GM19452 (cell line): Measurements from ENCODE around the gene PANK2.
"Not testable (repeated sequence)": the region's sequence is repeated elsewhere in the genome, so short reads cannot be mapped to it uniquely, and the experiment has no call there.

Source experiments
- ATAC-seq: cut with Tn5 transposase; IDR thresholded peaks from one replicate; pipeline ENCODE4 v1.9.1; 2021; ENCODE audit not compliant: unreplicated experiment

PANK2 gene

DNA sequence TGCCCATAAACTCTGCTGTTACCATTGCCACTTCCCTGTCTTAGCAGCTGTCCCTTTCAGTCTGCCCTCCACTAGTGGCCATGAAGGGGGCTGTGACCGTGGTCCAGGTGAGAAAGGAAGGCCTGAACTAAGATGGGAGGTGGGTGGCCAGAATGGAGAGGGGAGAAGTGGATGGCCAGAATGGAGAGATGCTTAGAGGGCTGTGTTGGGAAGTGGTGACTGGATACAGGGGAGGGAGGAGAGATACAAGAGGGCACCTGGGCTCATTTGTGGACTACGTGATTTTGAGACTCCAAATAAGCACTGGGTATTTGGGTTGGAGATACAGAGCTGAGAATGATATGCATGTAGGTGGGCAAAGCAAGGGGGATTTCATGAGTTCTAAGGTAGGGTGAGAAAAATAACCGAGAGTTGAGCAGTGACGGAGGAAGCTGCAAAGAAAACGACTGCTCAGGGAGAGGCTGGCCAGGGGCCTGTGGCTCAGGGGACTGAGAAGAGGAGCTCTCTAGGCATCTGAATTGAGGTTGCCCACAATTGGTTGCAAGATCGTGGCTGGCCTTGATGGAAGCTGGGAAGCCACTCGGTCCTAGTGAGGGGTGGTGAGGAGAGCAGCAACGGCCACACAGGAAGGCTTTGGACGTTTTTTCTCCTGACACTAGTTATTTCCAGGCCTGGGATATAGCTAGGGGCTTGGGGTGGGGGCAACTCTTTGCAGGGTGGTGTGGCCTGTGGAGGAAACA, 36.9 kb downstream of the PANK2 start:
- ATAC-seq: no peak

DNA sequence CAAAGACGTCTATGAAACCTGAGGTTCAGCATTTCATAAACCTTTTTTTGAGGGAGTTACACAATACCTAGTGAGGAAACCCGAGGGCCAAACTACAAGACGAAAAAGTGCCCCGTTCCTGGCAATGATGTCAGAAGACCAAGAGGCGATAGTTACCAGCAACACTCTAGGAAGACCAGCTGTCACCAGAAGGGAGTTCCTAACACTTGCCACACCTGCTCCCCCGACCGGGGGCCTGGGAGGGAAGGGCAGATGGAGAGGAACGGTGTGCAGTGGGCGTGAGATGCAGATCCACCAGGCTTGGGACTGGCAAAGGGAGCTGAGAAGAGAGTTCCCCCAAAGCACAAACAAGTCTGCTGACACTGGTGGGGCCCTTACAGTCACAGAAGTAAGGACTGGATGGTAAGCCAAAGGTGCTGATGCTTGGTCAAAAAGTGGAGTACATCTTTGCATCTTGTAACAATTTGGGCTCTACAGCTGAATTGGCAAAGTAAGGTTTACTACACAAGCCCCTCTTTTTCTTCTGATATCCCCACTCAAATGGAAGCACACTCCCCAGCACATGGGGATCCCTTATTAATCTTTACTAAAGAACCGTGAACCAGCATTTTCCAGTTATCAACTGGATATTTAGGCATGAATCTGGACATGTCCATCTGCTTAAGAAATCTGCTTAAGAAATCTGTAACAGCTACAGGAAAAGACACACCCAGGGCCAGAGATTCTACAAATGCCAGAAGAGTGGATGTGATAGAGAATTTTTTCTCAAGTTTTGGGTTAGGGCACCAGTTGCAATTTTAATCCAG, 38.5 kb downstream of the PANK2 start:
- ATAC-seq: no peak

DNA sequence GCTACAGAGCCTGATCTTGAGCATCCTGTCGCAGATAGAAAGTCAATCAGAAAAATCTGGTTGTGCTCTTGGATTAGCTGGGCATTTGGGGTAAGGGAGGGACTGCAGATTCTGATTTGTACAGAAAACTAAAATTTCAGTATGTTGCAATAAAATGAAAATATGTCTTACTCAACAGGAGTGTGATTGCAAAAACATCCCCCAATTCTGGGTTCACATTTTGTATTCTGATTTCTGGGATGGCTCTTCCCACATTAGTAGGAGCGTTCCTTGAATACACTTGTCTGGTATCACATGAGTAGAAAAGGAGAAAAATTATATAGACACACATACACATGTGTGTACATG, 40.5 kb downstream of the PANK2 start:
- ATAC-seq: no peak

- no peak for ATAC-seq
These were observed 41.3 kb downstream of the PANK2 start for GRCh38 chr20:3930265-3931206.

GRCh38 chr20:3931664-3932063, 42.5 kb downstream of the PANK2 start:
- ATAC-seq: no peak

DNA sequence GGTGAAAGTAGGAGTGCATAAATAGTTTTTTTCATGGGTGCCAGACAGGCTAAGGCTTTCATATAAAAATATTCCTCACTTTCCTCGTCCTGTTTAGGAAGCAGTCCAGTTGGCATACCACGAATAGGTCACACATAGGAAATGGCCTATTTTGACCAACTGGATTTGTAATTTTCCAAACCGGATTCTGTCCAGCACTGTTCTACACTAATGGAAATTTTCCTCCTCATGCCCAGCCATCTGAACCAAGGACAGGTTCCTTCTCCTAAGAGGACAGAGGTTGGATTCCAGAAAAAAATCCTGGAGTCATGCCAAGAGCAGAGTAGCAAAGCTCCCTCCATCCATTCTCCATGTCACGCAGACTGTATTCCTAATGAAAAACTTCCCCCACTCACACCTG, 43.1 kb downstream of the PANK2 start:
- no peak for ATAC-seq

DNA sequence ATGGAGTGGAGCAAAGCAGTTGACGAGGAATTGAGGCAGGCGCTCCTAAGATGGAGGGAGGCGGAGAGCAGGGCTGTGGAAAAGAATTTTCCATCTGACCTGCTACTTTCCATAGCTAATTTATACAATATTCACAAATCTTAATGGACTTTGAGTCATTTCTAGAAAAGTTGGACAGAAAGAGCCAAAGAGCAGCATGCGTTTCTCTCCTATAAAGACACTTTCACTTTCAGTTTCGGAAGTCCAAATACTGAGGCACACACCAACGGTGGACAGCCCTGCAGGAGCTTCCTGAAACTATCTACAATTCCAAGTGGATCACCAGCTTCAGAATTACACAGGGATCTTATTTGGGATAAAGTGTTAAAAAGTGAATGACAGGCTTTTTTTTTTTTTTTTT, 43.5 kb downstream of the PANK2 start:
- no peak for ATAC-seq

- no peak for ATAC-seq
These were observed 44.0 kb downstream of the PANK2 start for GRCh38 chr20:3933218-3933617.

DNA sequence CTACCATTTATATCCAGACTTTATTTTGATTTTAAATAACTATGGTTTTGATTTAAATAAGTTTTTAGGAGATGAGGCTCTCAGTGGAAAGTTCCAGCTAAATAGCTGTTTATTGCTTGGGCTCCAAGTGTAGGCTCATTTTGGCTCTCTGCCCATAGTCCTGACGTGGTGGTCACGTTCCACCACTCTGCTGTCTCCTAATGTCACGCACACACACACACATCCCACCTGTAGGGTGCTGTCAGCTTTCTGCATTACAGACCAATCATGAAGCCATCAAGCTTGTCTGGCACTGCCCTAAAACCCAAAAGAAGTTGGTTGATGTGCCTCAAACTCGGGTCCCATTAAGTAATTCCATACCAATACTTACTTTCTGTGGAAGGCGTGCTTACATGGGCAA, 45.4 kb downstream of the PANK2 start:
- no peak for ATAC-seq

GRCh38 chr20:3935295-3935955, 46.2 kb downstream of the PANK2 start:
- ATAC-seq: no peak

- ATAC-seq: no peak
These were observed 46.8 kb downstream of the PANK2 start for GRCh38 chr20:3935956-3936340.

- ATAC-seq: no peak
These were observed 48.4 kb downstream of the PANK2 start for GRCh38 chr20:3937618-3938017.

DNA sequence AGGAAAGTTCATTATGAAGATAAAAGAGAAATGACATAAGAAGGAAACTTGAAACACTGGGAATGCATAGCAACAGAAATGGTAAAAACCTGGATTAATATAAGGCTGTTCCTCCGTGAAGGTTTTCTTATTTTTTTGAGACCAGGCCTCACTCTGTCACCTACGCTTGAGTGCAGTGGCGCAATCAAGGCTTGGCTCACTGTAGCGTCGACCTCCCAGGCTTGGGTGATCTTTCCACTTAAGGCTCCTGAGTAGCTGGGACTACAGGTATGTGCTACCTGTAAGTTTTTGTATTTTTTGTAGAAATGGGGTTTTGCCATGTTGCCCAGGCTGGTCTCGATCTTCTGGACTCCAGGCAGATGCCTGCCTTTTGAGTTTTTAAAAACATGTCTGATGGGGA, 51.7 kb downstream of the PANK2 start:
- no peak for ATAC-seq

- not testable (repeated sequence) for ATAC-seq
These were observed 57.5 kb downstream of the PANK2 start for GRCh38 chr20:3946666-3947065.

DNA sequence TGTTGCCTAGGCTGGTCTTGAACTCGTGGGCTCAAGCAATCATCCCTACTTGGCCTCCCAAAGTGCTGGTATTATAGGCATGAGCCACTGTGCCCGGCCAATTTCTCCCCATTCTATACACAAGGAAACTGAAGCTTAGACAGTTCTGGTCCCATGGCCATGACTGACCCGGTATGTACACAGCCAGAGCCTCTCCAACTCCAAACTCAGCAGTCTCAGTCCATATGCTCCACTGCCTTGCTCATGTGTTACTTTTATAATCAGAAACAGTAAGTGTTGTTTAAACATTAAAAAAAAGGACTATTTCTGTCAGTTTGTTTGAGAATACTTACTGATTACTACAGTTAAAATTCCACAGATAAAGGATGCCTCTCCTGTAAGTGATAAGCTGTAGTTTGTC, 75.5 kb downstream of the PANK2 start:
- ATAC-seq: no peak

- ATAC-seq: no peak
These were observed 77.4 kb downstream of the PANK2 start for GRCh38 chr20:3966571-3966970.

DNA sequence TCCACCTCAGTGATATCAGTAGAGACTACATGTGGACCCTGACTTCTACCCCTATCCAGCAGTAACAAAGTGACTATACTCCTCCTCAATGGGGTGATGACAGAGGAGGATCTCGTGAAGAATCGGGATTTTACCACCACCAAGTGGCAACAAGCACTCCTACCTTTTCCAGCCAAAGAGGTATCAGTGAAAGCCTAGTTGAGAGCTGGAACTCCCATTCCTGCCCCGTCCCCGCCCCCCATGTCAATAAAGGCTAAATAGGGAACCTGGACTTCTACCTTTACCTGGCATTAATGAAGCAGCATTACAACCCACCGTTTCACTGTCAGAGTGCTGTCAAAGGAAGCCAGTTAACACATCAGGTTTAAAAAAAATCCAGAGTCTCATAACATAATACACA, 80.8 kb downstream of the PANK2 start:
- no peak for ATAC-seq

- no peak for ATAC-seq
These were observed 82.0 kb downstream of the PANK2 start for GRCh38 chr20:3971145-3971544.

DNA sequence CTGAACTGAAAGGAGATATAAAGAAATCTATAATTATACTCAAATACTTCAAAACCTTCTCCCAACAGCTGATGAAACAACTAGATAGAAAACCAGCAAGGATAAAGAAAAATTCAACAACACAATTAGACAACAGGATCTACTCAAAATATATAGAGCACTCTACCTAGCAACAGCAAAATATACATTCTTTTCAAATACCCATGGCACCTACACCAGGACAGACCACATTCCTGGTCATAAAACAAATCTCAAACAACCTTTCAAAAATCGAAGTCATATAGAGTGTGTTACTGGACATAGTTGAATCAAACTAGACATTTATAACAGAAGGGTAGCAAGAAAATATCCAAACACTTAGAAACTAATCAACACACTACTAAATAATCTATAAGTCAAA, 83.0 kb downstream of the PANK2 start:
- ATAC-seq: no peak

DNA sequence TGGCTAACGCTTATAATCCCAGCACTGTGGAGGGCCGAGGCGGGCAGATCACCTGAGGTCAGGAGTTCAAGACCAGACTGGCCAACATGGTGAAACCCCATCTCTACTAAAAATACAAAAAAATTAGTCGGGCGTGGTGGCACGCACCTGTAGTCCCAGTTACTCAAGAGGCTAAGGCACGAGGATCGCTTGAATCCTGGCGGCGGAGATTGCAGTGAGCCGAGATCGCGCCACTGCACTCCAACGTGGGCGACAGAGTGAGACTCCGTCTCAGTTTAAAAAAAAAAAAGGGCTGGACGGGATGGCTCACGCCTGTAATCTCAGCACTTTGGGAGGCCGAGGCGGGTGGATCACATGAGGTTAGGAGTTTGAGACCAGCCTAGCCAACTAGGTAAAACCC, 83.4 kb downstream of the PANK2 start:
- ATAC-seq: not testable (repeated sequence)

GRCh38 chr20:3973705-3974104, 84.5 kb downstream of the PANK2 start:
- ATAC-seq: no peak
